Endothelial cell of umbilical vein (primary cell): ENCODE data around the gene RC3H1. TPM values are rescaled to one million over a fixed set of nuclear protein-coding genes. Genes with fewer than 3 reads are reported as not detected.
A peak's percentile ranks its signal among the peaks of the same experiment; 100 is the strongest.
"Not testable (repeated sequence)": the region's sequence is repeated elsewhere in the genome, so short reads cannot be mapped to it uniquely, and the experiment has no call there.

Experiments
- BruUV-seq: library from RNA; stranded (reverse); fragments of 400-500 nt; replicated peaks from 2 replicates; lab custom pipeline; 2021; lab: Mats Ljungman, UMichigan
- CTCF ChIA-PET: fragments of 300-600, 350-600 bp; sonication (Branson Sonifier 250); formaldehyde crosslinking; loops from one replicate; lab custom pipeline; 2021; ENCODE audit warnings: antibody characterized with exemption, inconsistent platforms; lab: Charles Lee
- POLR2A ChIA-PET: fragments of 300-600, 350-600 bp; sonication (Branson Sonifier 250); formaldehyde crosslinking; loops from one replicate; lab custom pipeline; 2021; ENCODE audit warnings: antibody characterized with exemption, inconsistent platforms; lab: Charles Lee
- DNase-seq: peaks from one replicate; pipeline ENCODE4 v3.0.0-alpha.2; 2011; ENCODE audit warnings: low read depth, low spot score
- FAIRE-seq: peaks from 2 replicates; lab custom pipeline; 2011; peaks lifted over from hg19 to GRCh38; lab: Jason Lieb, UNC
- H2AFZ ChIP-seq: 2 replicates; pipeline ENCODE4 v1.6.0; 2012; ENCODE audit warnings: low read depth, low read length, control low read depth, inconsistent platforms
- H3K27ac ChIP-seq: 2 replicates; pipeline ENCODE4 v1.5.1; 2011; ENCODE audit warnings: low read depth, mild to moderate bottlenecking, control low read depth, low read length, moderate library complexity; ENCODE audit not compliant: insufficient read depth
- H3K27me3 ChIP-seq, 2 experiments: 2 replicates each; pipeline versions ENCODE4 v1.6.0 to v1.6.1; 2011; ENCODE audit warnings: low read length in 2 of 2, mixed read lengths in 1 of 2; ENCODE audit not compliant: control insufficient read depth in 2 of 2, insufficient read depth in 2 of 2
- H3K36me3 ChIP-seq, 2 experiments: 2 replicates in 1 of 2; 3 replicates in 1 of 2; pipeline ENCODE4 v1.5.1; 2011; ENCODE audit warnings: low read length in 2 of 2, mild to moderate bottlenecking in 1 of 2, moderate library complexity in 1 of 2; ENCODE audit not compliant: control insufficient read depth in 2 of 2, insufficient read depth in 2 of 2; ENCODE audit errors: extremely low read depth in 1 of 2
- H3K4me1 ChIP-seq: 3 replicates; pipeline ENCODE4 v1.5.1; 2011; ENCODE audit warnings: mild to moderate bottlenecking, low read length; ENCODE audit not compliant: control insufficient read depth, insufficient read depth; ENCODE audit errors: extremely low read depth
- H3K4me2 ChIP-seq: 2 replicates; pipeline ENCODE4 v1.6.1; 2011; ENCODE audit warnings: low read length, control low read depth, mixed read lengths; ENCODE audit not compliant: insufficient read depth
- H3K4me3 ChIP-seq, 3 experiments: fragments of 200-600 bp in 1 of 3; sonication (generic), shearing (Covaris generic) in 1 of 3; replicated peaks in 1 of 3; 2 replicates each; pipeline ENCODE4 v1.5.1; 2011 to 2016; ENCODE audit warnings: control low read depth in 3 of 3, low read length in 3 of 3, mild to moderate bottlenecking in 2 of 3, inconsistent platforms in 1 of 3, low read depth in 1 of 3, moderate library complexity in 1 of 3; ENCODE audit not compliant: insufficient read depth in 1 of 3
- H3K79me2 ChIP-seq: 2 replicates; pipeline ENCODE4 v1.6.0; 2012; ENCODE audit warnings: low read length, inconsistent platforms; ENCODE audit not compliant: control insufficient read depth, insufficient read depth
- H3K9ac ChIP-seq: replicated peaks from 2 replicates; pipeline ENCODE3; 2011; ENCODE audit warnings: low read length, control low read depth; ENCODE audit not compliant: insufficient read depth; ENCODE audit errors: extremely low read depth
- H3K9me1 ChIP-seq: replicated peaks from 3 replicates; pipeline ENCODE4 v1.6.0; 2011; ENCODE audit warnings: mild to moderate bottlenecking, low read length; ENCODE audit not compliant: control insufficient read depth, insufficient read depth; ENCODE audit errors: extremely low read depth
- H3K9me3 ChIP-seq: replicated peaks from 2 replicates; pipeline ENCODE4 v1.5.1; 2012; ENCODE audit warnings: low read length, inconsistent platforms; ENCODE audit not compliant: control insufficient read depth, insufficient read depth
- H4K20me1 ChIP-seq: replicated peaks from 2 replicates; pipeline ENCODE3; 2011; ENCODE audit warnings: mild to moderate bottlenecking, low read length; ENCODE audit not compliant: control insufficient read depth, insufficient read depth; ENCODE audit errors: extremely low read depth
- FOS ChIP-seq: IDR thresholded peaks from 2 replicates; pipeline ENCODE4 v1.6.1; 2011; ENCODE audit warnings: mild to moderate bottlenecking, low read length, moderate library complexity, borderline replicate concordance; ENCODE audit not compliant: insufficient read depth
- dilution Hi-C: fragments of 300-500 bp; cut with MboI; formaldehyde crosslinking; loops from one replicate; pipeline ENCODE4 v1.15.0; 2019; ENCODE audit warnings: low sequenced_read_pairs; ENCODE audit not compliant: extremely low pct_ligation_motif_present
- intact Hi-C: fragments of 100-400 bp; cut with micrococcal nuclease; formaldehyde crosslinking; loops from one replicate; pipeline ENCODE4 v1.10.0; 2022
- polyA plus RNA-seq, 4 experiments: library from polyadenylated mRNA; depleted of rRNA in 3 of 4; stranded (reverse) in 3 of 4; unstranded in 1 of 4; fragments of >200 nt; gene quantifications; 2 replicates each; pipeline versions ENCODE4 v1.2.1 to v1.2.3, GENCODE V29; 2011 to 2012; ENCODE audit warnings: missing spikeins in 1 of 4
- total RNA-seq: library from RNA; stranded (reverse); gene quantifications from 2 replicates; pipeline ENCODE4 v1.2.3, GENCODE V29; 2021
- TF ChIP-seq, protein P1 (sequence below): IDR thresholded peaks from 2 replicates; pipeline ENCODE4 v1.6.1; 2011; ENCODE audit not compliant: insufficient read depth, insufficient read length

The RC3H1 gene
- total and polyA plus RNA-seq, 2 donors (not counting 3 experiments of a cell fraction or from before 2014, with no cell fraction given), result 7.0 to 41.4 TPM

DNA sequence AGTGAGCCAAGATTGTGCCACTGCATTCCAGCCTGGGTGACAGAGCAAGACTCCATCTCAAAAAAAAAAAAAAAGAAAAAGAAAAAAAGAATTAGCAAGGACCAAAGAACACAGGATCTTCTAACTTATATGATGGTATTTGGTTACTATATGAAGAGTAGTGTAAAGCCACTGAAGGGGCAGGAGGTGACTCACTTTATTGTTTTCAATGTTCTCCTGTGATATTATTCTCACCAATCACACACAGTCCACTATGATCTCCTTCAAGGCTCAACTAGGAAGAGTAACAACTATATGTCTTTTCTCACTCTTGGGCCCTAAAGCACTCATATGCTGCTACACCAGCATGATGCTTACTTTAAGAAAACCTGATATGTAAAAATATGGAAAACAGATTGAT lies 26.7 kb downstream of the RC3H1 start:
- CTCF ChIA-PET, result no interaction called here
- dilution Hi-C loops (no loop called here), intact Hi-C loops (no loop called here)
- DNase-seq, result peak; percentile 29
- Histone ChIP-seq H3K4me2 (no peak overlapping the region), H3K27ac (no peak overlapping the region), H3K9me1 (no peaks in the 10 kb centered on the region), H3K36me3 (peaks cover 6% of the 10 kb centered on the region in 2 experiments), H3K27me3 (no peaks in the 10 kb centered on the region), H3K9ac (no peak overlapping the region), H3K79me2 (peaks cover 59% of the 10 kb centered on the region), H4K20me1 (peaks cover 8% of the 10 kb centered on the region), H3K4me3 (no peak overlapping the region), H2AFZ (no peak overlapping the region), H3K4me1 (peaks cover 2% of the 10 kb centered on the region), H3K9me3 (no peaks in the 10 kb centered on the region)
- TF ChIP-seq FOS, result peak; percentile 35
- TF ChIP-seq, protein P1, sequence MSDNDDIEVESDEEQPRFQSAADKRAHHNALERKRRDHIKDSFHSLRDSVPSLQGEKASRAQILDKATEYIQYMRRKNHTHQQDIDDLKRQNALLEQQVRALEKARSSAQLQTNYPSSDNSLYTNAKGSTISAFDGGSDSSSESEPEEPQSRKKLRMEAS, result no peak
- no TSS peak for BruUV-seq
- no peak for FAIRE-seq
- POLR2A ChIA-PET, result no interaction called here

DNA sequence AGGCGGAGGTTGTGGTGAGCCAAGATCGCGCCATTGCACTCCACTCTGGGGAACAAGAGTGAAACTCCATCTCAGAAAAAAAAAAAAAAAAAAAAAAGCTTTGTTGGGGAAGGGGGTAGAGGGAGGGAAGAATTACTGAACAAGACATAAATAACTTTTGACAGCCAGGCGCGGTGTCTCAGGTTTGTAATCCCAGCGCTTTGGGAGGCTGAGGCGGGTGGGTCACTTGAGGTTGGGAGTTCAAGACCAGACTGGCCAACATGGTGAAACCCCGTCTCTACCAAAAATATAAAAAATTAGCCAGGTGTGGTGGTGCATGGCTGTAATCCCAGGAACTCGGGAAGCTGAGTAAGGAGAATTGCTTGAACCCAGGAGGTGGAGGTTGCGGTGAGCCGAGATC lies 28.2 kb downstream of the RC3H1 start:
- H3K4me2 ChIP-seq, intact Hi-C loops, H3K4me1 ChIP-seq, H3K27me3 ChIP-seq, H3K9me3 ChIP-seq, dilution Hi-C loops, H3K36me3 ChIP-seq, H3K9ac ChIP-seq, H2AFZ ChIP-seq, H3K9me1 ChIP-seq, H4K20me1 ChIP-seq, H3K27ac ChIP-seq, BruUV-seq, DNase-seq, FAIRE-seq, POLR2A ChIA-PET, H3K4me3 ChIP-seq: not testable (repeated sequence)
- CTCF ChIA-PET, result interaction anchor here (0.7 to 2.7 kb wide), 2 partner anchors 11 to 225 kb away, joined by 4 to 9 read pairs; no protein-coding TSS in a partner anchor
- H3K79me2 ChIP-seq, result peaks cover 45% of the 10 kb centered on the region
